Liver (tissue), 9 donors: ENCODE measurements around the gene FBN1. TPM values are rescaled to one million over a fixed set of nuclear protein-coding genes. Genes with fewer than 3 reads are reported as not detected.

Experiments
- DNase-seq: peaks from one replicate; pipeline ENCODE4 v3.0.0-alpha.2; 2017; ENCODE audit warnings: low spot score
- H3K27ac ChIP-seq, 2 donors: one replicate each; pipeline ENCODE4 v1.7.0; 2013; ENCODE audit warnings: inconsistent platforms in 2 of 2, low read length in 2 of 2, control low read depth in 1 of 2, low read depth in 1 of 2, mild to moderate bottlenecking in 1 of 2
- H3K27me3 ChIP-seq, 4 donors: one replicate each; pipeline versions ENCODE4 v1.6.1 to v1.7.0; 2013; ENCODE audit warnings: low read length in 3 of 4, inconsistent platforms in 1 of 4, mild to moderate bottlenecking in 1 of 4, moderate library complexity in 1 of 4; ENCODE audit not compliant: control insufficient read depth in 4 of 4, insufficient read depth in 4 of 4
- H3K36me3 ChIP-seq, 4 donors: one replicate each; pipeline versions ENCODE4 v1.6.1 to v1.7.0; 2013; ENCODE audit warnings: low read length in 3 of 4, mild to moderate bottlenecking in 3 of 4, low read depth in 1 of 4, moderate library complexity in 1 of 4; ENCODE audit not compliant: control insufficient read depth in 4 of 4, insufficient read depth in 3 of 4
- H3K4me1 ChIP-seq, 4 donors: one replicate each; pipeline versions ENCODE4 v1.6.1 to v1.7.0; 2013; ENCODE audit warnings: low read length in 3 of 4, mild to moderate bottlenecking in 3 of 4, moderate library complexity in 1 of 4; ENCODE audit not compliant: control insufficient read depth in 4 of 4, insufficient read depth in 4 of 4
- H3K4me3 ChIP-seq, 3 donors: one replicate each; pipeline versions ENCODE4 v1.6.1 to v1.7.0; 2013; ENCODE audit warnings: low read length in 3 of 3, control low read depth in 1 of 3, low read depth in 1 of 3, mild to moderate bottlenecking in 1 of 3
- H3K9ac ChIP-seq, 2 donors: one replicate each; pipeline ENCODE4 v1.7.0; 2013; ENCODE audit warnings: low read length in 2 of 2, mild to moderate bottlenecking in 2 of 2, moderate library complexity in 2 of 2, control low read depth in 1 of 2, low read depth in 1 of 2
- H3K9me3 ChIP-seq, 4 donors: one replicate each; pipeline versions ENCODE4 v1.6.1 to v1.7.0; 2013; ENCODE audit warnings: low read length in 3 of 4; ENCODE audit not compliant: control insufficient read depth in 4 of 4
- ATF3 ChIP-seq: IDR thresholded peaks from 2 replicates; pipeline ENCODE4 v1.6.1; 2016; ENCODE audit warnings: antibody characterized with exemption
- CTCF ChIP-seq: fragments of 150-350 bp; IDR thresholded peaks from 2 replicates; pipeline ENCODE4 v1.5.1; 2017; ENCODE audit warnings: improper control_type of control experiment, low read depth, low read length; ENCODE audit not compliant: missing input control
- EGR1 ChIP-seq, 2 donors: IDR thresholded peaks; 2 replicates each; pipeline ENCODE4 v1.6.1; 2016 to 2018; ENCODE audit warnings: antibody characterized with exemption in 2 of 2, low read depth in 2 of 2
- FOXA1 ChIP-seq: IDR thresholded peaks from 2 replicates; pipeline ENCODE4 v1.6.1; 2016; ENCODE audit warnings: antibody characterized with exemption
- FOXA2 ChIP-seq: IDR thresholded peaks from 2 replicates; pipeline ENCODE4 v1.6.1; 2016; ENCODE audit warnings: antibody characterized with exemption
- GABPA ChIP-seq, 2 donors: IDR thresholded peaks in 1 of 2; conservative IDR thresholded peaks in 1 of 2; 2 replicates each; pipeline ENCODE4 v1.6.1; 2016; ENCODE audit warnings: antibody characterized with exemption in 2 of 2, mild to moderate bottlenecking in 1 of 2, moderate library complexity in 1 of 2
- HNF4A ChIP-seq, 2 donors: conservative IDR thresholded peaks; 2 replicates each; pipeline ENCODE4 v1.6.1; 2016; ENCODE audit warnings: antibody characterized with exemption in 2 of 2, mild to moderate bottlenecking in 2 of 2
- HNF4G ChIP-seq: IDR thresholded peaks from 2 replicates; pipeline ENCODE4 v1.6.1; 2016; ENCODE audit warnings: antibody characterized with exemption
- JUND ChIP-seq, 2 donors: IDR thresholded peaks; 2 replicates each; pipeline ENCODE4 v1.6.1; 2016; ENCODE audit warnings: antibody characterized with exemption in 2 of 2
- MAX ChIP-seq: IDR thresholded peaks from 2 replicates; pipeline ENCODE4 v1.6.1; 2016; ENCODE audit warnings: antibody characterized with exemption
- NR2F2 ChIP-seq: IDR thresholded peaks from 2 replicates; pipeline ENCODE4 v1.6.1; 2016; ENCODE audit warnings: antibody characterized with exemption
- RAD21 ChIP-seq, 2 donors: IDR thresholded peaks; 2 replicates each; pipeline ENCODE4 v1.6.1; 2016; ENCODE audit warnings: antibody characterized with exemption in 2 of 2, mild to moderate bottlenecking in 2 of 2
- RXRA ChIP-seq, 2 donors: IDR thresholded peaks; 2 replicates each; pipeline ENCODE4 v1.6.1; 2017 to 2018; ENCODE audit warnings: antibody characterized with exemption in 2 of 2, mild to moderate bottlenecking in 1 of 2
- SP1 ChIP-seq: IDR thresholded peaks from 2 replicates; pipeline ENCODE4 v1.6.1; 2018; ENCODE audit warnings: antibody characterized with exemption, mild to moderate bottlenecking
- TAF1 ChIP-seq: conservative IDR thresholded peaks from 2 replicates; pipeline ENCODE4 v1.6.1; 2016; ENCODE audit warnings: antibody characterized with exemption, mild to moderate bottlenecking
- YY1 ChIP-seq: IDR thresholded peaks from 2 replicates; pipeline ENCODE4 v1.6.1; 2016; ENCODE audit warnings: antibody characterized with exemption, mild to moderate bottlenecking
- ZBTB33 ChIP-seq: IDR thresholded peaks from 2 replicates; pipeline ENCODE4 v1.6.1; 2016; ENCODE audit warnings: antibody characterized with exemption
- WGBS: extraction: QIAGEN DNeasy Blood & Tissue Kit; methylation state at CpG from one replicate; pipeline ENCODE4 v1.1.7; 2013; 5-methylcytosine and 5-hydroxymethylcytosine counted together
- polyA plus RNA-seq, 2 donors: library from polyadenylated mRNA; stranded (reverse) in 1 of 2; unstranded in 1 of 2; fragments of 200-250 nt in 1 of 2; fragments of >200 nt in 1 of 2; fragmentation: Nextera tagmentation in 1 of 2; extraction: Ambion mirVana in 1 of 2; gene quantifications; one replicate each; pipeline versions ENCODE4 v1.2.1 to v1.2.3, GENCODE V29; 2013 to 2015
- total RNA-seq, 2 donors: library from RNA; depleted of rRNA; stranded (reverse); fragments of >200 nt; gene quantifications; one replicate each; pipeline ENCODE4 v1.2.3, GENCODE V29; 2014
- donor health status: healthy.
- donor health status: healthy.
- donor health status: healthy.
- donor health status: healthy.
- donor health status: healthy.

FBN1 gene
- total and polyA plus RNA-seq, 4 donors = 1.3 to 20.1 (median 12.4) TPM

GRCh38 chr15:48544778-48545177, 100.7 kb downstream of the FBN1 start:
- Histone ChIP-seq H3K4me1 (no peaks in the 10 kb centered on the region), H3K27me3 (no peaks in the 10 kb centered on the region), H3K27ac (no peak overlapping the region), H3K36me3 (no peaks in the 10 kb centered on the region), H3K4me3 (no peak overlapping the region), H3K9me3 (no peaks in the 10 kb centered on the region), H3K9ac (no peak overlapping the region)
- TF ChIP-seq HNF4G (no peak), RXRA (IDR thresholded peaks at IDR 0.05) (no peak)
- no peak for DNase-seq
- WGBS = 76% methylated on average over 2 of the region's 2 CpGs

- H3K27me3 ChIP-seq = no peaks in the 10 kb centered on the region
- no peaks in the 10 kb centered on the region for H3K36me3 ChIP-seq
- no peak for TF ChIP-seq ZBTB33
- WGBS = 73% methylated on average over 10 of the region's 10 CpGs
- H3K27ac ChIP-seq = no peak overlapping the region
- no peaks in the 10 kb centered on the region for H3K9me3 ChIP-seq
- H3K4me1 ChIP-seq = no peaks in the 10 kb centered on the region
- H3K4me3 ChIP-seq = no peak overlapping the region
- no peak overlapping the region for H3K9ac ChIP-seq
- DNase-seq = no peak
Observed at GRCh38 chr15:48541341-48542278, 103.9 kb downstream of the FBN1 start.

- H3K9me3 ChIP-seq = no peaks in the 10 kb centered on the region
- no peak for TF ChIP-seq FOXA1
- no peak for TF ChIP-seq ATF3
- no peak for TF ChIP-seq TAF1
- TF ChIP-seq ZBTB33 = no peak
- TF ChIP-seq FOXA2 = no peak
- no peak for TF ChIP-seq HNF4G
- no peak for TF ChIP-seq CTCF
- no peak for TF ChIP-seq YY1
- TF ChIP-seq NR2F2 = no peak
- TF ChIP-seq JUND (IDR thresholded peaks at IDR 0.05) = no peak
- TF ChIP-seq SP1 = no peak
- no peak for TF ChIP-seq RAD21 (IDR thresholded peaks at IDR 0.05)
- no peak for TF ChIP-seq GABPA (IDR thresholded peaks at IDR 0.05 in 1 of 2, conservative IDR thresholded peaks at IDR 0.05 in 1 of 2)
- no peak for TF ChIP-seq MAX
- no peak for TF ChIP-seq EGR1 (IDR thresholded peaks at IDR 0.05; ENCODE audit: low read depth in 2 of 2)
- no peak for TF ChIP-seq RXRA (IDR thresholded peaks at IDR 0.05)
- no peak for TF ChIP-seq HNF4A (conservative IDR thresholded peaks at IDR 0.05)
- WGBS = 91% methylated on average over 2 of the region's 2 CpGs
- H3K36me3 ChIP-seq = no peaks in the 10 kb centered on the region
- no peak overlapping the region for H3K27ac ChIP-seq
- H3K9ac ChIP-seq = no peak overlapping the region
- DNase-seq = no peak
- no peak overlapping the region for H3K4me3 ChIP-seq
- no peaks in the 10 kb centered on the region for H3K4me1 ChIP-seq
- H3K27me3 ChIP-seq = no peaks in the 10 kb centered on the region
Observed at GRCh38 chr15:48540756-48541155, 104.8 kb downstream of the FBN1 start.
